Measurements from ENCODE around the gene ZMYND8.

DNA sequence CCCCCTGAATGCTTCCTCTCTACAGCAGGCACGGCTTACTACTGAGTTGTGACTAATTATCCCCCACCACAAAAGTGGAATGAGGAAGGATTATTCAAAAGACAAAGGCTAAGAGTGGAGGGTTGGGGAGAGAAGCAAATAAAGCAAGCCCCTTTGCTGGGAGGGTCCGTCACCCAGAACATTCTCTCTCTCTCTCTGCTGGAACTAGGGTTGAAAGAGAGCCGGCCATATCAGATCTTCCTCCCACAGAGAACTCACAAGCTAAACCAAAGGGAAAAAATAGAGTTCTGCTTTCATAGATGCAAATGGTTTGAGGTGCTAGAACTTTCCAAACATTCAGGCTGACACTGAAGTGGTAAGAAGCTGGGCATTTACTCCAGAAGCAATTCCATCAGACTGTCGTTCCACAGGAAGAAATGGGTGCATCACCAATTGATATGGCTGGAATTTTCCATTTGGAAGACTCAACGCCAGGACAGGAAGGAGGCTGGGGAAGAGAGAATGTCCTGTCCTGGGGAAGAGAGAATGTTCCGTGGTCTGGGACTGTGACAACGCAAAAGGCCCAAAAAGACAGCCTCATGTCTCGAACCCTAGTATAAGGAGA lies 7.9 kb downstream of the ZMYND8 start:
- TF ChIP-seq, protein P1, sequence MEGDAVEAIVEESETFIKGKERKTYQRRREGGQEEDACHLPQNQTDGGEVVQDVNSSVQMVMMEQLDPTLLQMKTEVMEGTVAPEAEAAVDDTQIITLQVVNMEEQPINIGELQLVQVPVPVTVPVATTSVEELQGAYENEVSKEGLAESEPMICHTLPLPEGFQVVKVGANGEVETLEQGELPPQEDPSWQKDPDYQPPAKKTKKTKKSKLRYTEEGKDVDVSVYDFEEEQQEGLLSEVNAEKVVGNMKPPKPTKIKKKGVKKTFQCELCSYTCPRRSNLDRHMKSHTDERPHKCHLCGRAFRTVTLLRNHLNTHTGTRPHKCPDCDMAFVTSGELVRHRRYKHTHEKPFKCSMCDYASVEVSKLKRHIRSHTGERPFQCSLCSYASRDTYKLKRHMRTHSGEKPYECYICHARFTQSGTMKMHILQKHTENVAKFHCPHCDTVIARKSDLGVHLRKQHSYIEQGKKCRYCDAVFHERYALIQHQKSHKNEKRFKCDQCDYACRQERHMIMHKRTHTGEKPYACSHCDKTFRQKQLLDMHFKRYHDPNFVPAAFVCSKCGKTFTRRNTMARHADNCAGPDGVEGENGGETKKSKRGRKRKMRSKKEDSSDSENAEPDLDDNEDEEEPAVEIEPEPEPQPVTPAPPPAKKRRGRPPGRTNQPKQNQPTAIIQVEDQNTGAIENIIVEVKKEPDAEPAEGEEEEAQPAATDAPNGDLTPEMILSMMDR (IDR thresholded peaks at IDR 0.05): no peak
- no peak for TF ChIP-seq POLR2A (IDR thresholded peaks at IDR 0.05)
